ENCODE measurements around the gene LDLRAD3.

LDLRAD3 gene

GRCh38 chr11:35927682-35928081, 16.2 kb upstream of the LDLRAD3 start:
- no peak for DNase-seq

DNA sequence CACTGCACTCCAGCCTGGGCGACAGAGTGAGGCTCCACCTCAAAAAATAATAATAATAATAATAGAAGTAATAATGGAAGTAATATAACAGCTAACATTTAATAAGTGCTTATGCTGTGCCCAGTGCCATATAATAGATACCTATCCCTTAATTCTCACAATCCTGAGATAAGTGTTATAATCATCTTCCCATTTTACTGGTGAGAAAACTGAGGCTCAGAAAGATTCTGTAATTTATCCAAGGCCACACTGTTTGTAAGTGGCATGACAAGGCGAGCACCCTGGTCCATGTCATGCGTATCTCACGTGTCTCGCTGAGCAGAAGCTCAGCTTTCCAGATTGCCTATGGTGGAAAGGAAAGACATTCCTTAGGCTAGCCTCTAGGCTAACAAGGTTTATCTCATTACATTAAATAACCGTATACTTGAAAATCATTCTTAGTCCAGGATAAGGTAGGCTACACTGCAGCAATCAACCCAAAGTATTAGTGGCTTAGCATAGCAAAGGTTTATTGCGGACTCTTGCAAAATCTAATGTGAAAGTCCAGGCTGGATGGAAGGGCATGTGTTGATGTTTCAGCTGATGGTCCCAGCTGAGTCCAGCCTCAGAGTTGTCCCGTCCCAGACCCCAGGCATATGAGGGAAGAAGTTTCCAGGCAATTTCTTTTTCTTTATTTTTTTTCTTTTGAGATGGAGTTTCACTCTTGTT, 15.0 kb upstream of the LDLRAD3 start:
- no peak for DNase-seq

GRCh38 chr11:35930466-35930865, 13.4 kb upstream of the LDLRAD3 start:
- DNase-seq, result no peak

DNA sequence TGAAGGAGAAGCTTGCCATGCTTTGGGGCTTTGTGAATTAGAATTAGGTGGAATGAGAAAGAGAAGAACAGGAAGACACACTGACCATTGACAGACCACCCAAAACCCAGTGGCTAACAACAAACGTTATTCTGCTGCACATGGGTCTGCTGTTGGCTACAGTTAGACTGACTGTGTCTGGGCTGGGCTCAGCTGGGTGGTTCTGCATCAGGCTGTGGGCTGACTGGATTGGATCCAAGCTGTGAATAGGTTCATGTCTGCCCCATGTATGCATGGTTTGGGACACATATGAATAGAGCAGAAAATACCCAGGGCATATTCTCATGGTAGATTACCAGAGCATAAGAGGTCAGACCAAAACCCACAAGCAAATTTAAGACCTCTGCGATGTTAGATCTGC, 11.7 kb upstream of the LDLRAD3 start:
- no peak for DNase-seq

GRCh38 chr11:35932681-35933319, 11.1 kb upstream of the LDLRAD3 start:
- no peak for DNase-seq

DNA sequence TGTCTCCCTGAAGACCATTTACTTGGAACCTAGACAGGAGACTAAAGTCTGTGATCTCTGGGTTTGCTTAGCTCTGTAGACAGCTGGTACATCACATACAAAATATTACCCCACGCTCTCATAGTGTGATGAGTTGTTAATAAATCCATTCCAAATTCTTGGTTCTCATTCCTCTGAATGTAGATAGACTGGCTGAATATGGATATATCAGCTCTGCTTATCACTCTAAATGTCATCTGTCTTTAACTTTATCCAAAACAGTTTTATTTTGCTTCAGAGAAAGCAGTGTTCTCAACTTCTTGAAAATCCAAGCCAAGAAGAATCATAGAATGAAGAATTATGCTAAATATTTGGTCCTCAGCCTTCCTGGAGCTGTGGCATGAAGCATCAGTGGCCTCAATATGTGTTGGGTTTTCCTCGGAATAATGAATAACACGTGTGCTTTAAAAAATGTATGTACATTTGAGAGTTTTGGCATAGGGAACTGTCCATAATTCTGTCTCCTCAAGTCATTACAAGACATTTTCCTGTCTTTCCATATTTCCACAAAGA, 10.5 kb upstream of the LDLRAD3 start:
- no peak for DNase-seq

DNA sequence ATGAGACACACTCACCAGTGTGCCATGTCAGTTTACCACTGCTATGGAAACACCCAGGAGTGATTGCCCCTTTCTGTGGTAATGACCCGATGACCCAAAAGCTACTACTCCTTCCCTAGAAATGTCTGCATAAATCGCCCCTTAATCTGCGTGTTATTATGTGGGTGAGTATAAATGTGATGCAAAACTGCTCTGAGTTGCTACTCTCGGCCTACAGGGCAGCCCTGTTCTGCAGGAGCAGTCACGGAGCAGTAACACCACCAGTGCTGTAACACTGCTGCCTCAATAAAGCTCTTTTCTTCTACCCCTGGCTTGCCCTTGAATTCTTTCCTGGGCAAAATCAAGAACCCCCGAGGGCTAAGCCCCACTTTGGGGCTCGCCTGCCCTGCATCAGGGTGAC, 9.6 kb upstream of the LDLRAD3 start:
- no peak for DNase-seq

DNA sequence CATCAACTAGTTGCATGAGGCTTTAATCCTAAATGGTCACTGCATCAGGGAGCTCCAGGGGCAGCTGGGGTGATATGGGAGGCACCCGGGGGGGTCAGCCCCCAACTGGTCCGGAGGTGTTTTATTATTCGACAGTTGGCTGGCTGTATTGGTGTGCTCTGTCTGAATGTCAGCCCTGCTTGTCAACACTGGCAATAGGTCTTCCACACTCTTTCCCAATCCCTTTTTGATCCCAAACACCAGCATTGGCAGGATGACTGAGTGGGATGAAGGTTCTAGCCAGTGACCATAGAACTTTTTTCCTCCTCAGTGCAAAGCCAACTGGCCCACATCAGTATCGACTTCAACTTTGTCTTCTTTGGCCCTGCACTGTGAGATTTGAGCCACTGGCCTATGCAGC, 8.9 kb upstream of the LDLRAD3 start:
- DNase-seq, result no peak

DNA sequence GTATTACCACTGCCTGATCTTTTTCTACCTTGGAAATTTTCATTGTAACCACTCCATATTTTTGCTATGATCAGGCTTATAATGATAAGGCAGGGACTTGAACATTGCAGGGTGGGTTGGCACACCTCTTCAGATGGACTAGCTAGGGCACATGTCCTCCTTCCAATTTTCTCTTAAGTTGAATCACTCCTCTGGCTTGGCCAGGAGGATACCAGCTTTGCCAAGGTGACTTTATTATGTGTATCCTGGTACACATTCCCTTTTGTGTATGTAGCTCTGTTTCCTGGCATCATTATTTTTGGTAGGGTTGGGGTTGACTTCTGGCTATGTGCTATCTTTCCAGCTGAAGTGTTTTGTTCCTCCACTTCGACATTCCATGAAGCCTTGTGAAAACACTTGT, 8.5 kb upstream of the LDLRAD3 start:
- no peak for DNase-seq

DNA sequence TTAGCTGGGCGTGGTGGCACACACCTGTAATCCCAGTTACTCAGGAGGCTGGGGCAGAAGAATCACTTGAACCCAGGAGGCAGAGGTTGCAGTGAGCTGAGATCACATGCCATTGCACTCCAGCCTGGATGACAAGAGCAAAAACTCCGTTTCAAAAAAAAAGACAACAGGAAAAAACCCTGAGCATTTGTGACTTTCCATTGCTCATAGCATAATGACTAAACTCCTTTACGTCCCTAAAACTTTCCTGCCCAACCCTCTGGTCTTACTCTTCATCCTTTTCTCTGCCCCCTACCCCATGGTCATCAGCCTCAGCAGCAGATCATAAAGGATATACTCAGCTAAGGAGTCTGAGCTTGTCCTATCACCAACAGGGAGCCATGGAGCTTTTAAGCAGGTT, 6.8 kb upstream of the LDLRAD3 start:
- no peak for DNase-seq

DNA sequence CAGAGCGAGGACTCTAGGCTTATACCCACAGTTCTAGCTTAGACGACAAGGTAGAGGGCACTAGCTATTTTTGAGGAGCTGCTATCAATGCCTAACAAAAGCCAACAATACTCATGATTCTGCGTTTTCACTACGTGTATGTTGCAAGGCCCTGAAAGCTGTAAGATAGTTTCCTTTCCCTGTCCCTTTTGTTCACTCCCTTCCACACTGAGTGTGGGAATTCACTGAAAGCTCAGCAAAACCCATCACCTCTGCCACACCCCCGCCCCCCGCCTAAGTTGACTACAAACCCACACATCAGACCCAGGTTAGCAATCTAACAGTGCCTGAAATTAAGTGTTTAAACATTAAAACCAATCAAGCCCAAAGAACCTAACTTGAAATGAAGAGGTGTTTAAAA, 6.2 kb upstream of the LDLRAD3 start:
- DNase-seq, result no peak

DNA sequence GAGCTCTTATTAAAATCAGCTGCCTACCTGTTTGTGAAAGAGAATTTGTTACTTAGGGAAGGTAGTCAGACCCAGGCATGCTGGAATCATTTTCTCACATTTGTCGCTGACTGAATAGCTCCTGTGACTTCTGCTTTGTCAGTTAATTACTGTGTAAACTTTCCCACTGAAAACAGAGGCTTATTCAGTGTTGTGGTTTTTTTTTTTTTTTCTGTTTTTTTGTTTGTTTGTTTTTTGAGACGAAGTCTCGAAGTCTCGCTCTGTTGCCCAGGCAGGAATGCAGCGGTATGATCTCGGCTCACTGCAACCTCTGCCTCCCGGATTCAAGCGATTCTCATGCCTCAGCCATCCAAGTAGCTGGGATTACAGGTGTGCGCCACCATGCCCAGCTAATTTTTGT, 5.6 kb upstream of the LDLRAD3 start:
- DNase-seq, result no peak

- DNase-seq, result no peak
Measured at GRCh38 chr11:35943309-35943708, 553 bp upstream of the LDLRAD3 start.

DNA sequence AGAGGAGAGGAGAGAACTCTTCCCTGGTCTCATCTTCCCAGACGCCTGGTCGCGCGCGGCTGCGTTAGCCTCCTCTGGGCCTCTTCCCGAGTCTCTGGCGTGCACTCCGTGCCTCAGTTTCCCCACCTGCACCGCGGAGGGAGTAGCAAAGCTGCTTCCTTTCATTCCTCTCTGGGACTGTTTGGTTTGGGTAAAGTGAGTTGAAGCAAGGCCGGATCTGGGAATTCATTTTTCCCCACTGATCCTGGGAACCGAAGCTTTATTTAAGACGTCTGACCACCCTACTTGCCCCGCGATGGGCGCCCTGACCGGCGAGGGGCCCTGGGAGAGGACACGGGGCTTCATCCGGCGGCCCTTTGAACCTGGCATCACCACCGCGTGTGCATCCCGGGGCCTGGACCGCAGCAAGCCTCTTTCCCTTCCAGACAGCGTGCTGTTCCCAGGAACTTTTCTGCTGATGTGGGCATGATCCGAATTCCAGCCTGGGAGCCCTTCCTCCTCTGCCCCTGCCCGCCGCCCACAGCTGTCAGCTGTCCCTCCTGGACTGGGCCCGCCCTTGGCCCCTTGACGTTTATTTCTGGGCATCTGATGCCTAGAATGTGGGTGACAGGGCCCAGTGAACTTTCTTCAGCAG, 758 bp downstream of the LDLRAD3 start:
- no peak for DNase-seq

- no peak for DNase-seq
Measured at GRCh38 chr11:35945137-35945518, 1.3 kb downstream of the LDLRAD3 start.

- DNase-seq, result no peak
Measured at GRCh38 chr11:35946766-35947165, 2.9 kb downstream of the LDLRAD3 start.

DNA sequence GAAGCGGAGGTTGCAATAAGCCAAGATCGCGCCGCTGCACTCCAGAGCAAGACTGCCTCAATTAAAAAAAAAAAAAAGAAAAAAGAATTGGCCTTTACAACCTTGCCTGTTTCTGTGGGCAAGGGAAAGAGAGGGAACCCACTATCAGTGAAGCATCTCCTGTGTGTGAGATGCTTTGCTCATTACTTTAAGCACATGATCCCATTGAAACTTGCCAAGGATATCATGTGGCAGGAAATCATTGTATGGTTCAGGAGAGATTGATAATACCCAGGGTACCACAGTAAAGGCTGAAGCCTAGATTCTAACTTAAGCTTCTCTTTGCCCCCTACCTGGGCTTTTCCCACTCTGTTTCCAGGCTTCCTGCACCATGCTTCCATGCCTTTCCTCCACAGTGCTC, 3.6 kb downstream of the LDLRAD3 start:
- DNase-seq, result no peak

DNA sequence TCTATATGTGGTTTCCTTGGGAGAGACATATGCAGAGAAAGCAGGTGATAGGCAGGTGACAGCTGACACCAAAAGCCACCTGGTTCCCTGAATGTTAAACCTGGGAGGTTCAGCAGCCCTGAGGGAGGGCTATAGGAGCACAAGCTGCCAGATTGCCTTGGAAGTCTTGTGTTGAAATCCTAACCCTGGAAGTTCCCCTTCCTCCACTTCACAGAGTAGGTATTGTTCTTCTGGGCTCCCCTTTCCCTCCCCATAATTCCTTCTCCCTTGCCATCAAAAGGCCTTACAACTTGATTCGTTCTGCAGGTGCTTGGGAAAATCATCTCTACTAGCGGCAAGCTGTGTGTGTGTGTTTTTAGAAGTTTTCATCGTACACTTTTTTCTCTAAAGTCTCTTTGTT, 5.4 kb downstream of the LDLRAD3 start:
- no peak for DNase-seq

GRCh38 chr11:35950082-35950481, 6.2 kb downstream of the LDLRAD3 start:
- DNase-seq, result no peak

GRCh38 chr11:35951680-35952079, 7.8 kb downstream of the LDLRAD3 start:
- DNase-seq, result no peak

DNA sequence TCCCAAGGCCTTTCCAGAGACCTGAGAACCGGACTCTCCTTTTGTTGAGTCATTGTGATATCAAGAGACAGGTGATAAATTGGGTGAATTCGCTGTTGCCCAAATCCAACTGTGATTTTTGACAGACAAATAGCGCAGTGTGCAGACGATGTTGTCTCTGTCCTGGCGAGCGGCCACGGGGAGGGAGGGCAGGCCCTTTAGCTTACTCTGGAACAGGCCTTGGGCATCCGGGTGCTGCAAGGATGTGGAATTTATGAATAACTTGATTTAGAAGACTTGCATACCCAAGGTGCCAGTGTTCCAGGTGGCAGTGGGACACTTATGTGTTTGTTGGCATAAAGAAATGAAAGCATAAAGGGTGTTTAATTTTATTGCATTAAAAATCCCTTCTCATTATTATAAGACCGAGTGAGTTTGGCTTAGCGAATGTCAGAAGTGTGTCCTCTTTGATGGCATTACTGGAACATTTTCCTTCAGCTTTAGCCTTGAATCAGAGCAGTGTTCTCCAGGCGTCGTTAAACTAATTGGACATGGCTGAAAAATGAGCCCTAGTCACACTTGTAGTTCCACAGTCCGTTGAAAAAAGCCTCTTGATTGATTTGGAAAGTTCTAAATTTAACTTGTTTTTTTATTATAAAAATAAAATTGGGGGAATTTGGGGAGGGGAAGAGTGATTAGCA, 9.4 kb downstream of the LDLRAD3 start:
- DNase-seq, result no peak

- DNase-seq, result no peak
Measured at GRCh38 chr11:35954205-35954604, 10.3 kb downstream of the LDLRAD3 start.

GRCh38 chr11:35955636-35956035, 11.8 kb downstream of the LDLRAD3 start:
- DNase-seq, result no peak

Data from activated CD4-positive, alpha-beta T cell treated with anti-CD3 and anti-CD28 coated beads for 4 hours (primary cell).